Measurements from ENCODE around the gene CALHM4.

Gene CALHM4

DNA sequence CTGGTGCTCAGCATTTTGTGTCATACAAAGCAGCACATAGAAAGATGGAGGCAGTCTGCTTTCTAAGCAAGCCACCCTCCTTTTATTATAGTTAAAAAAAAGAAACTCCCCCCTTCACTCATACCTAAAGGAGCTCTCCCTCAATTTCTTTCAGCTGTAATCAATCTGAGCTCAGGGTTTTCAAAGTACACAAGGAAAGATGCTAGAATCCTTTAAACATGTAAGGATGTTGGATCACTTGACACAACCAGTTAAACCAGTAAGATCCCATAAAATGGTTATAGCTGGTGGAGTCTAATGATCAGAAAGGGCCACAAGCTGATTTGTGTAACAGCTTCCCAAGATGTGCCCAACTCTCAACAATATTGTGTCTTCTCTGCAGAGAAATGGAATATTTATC, at the start of gene CALHM4:
TSS of gene CALHM4 (plus strand) at position 301 of the 400 bp plus-strand sequence. CDS start at position 344, 43 bp downstream.
- no peak for DNase-seq (ENCODE audit: low read depth in 2 of 2)

DNA sequence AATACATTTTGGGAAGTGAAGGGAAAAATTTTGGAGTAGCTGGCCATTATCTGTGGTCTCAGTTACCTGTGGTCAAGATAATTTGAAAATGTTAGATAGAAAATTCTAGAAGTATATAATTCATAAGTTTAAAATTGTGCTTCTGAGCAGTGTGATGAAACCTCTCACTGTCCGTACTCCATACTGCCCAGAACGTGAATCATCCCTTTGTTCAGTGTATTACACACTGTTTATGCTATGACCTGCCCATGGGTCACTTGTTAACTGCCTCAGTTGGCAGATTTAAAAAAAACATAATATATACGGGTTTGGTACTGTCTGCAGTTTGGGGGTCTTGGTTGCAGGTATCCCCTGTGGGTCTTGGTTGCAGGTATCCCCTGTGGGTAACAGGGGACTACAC, 46.2 kb upstream of the CALHM4 start:
- DNase-seq (ENCODE audit: low read depth in 2 of 2) = no peak

- DNase-seq (ENCODE audit: low read depth in 2 of 2) = no peak
These were observed 45.0 kb upstream of the CALHM4 start for GRCh38 chr6:116508527-116508926.

DNA sequence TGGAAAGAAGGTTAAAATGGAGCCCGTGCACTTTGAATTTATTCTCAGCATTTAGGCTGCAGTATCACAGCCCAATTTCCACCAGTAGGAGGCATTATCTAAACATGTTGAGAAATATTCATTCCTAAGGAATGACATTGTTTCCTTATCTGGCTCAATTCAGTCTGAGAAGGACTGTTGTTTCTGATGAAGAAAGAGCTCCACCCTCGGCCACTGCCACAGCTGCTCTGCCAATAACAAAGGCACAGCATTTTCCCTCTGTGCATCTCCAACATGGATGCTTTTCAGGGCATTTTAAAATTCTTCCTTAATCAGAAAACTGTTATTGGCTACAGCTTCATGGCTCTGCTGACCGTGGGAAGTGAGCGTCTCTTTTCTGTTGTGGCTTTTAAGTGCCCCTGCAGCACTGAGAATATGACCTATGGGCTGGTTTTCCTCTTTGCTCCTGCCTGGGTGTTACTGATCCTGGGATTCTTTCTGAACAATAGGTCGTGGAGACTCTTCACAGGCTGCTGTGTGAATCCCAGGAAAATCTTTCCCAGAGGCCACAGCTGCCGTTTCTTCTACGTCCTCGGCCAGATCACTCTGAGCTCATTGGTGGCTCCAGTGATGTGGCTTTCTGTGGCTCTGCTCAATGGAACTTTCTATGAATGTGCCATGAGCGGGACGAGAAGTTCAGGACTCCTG, 42.0 kb upstream of the CALHM4 start, which contains the start of gene CALHM5:
TSS of gene CALHM5 (plus strand) at position 216 of the 687 bp plus-strand sequence. CDS start at position 274, 58 bp downstream.
- DNase-seq (ENCODE audit: low read depth in 2 of 2) = no peak

GRCh38 chr6:116512111-116512559, 41.4 kb upstream of the CALHM4 start:
- DNase-seq (ENCODE audit: low read depth in 2 of 2) = no peak

GRCh38 chr6:116512734-116513133, 40.8 kb upstream of the CALHM4 start:
- no peak for DNase-seq (ENCODE audit: low read depth in 2 of 2)

DNA sequence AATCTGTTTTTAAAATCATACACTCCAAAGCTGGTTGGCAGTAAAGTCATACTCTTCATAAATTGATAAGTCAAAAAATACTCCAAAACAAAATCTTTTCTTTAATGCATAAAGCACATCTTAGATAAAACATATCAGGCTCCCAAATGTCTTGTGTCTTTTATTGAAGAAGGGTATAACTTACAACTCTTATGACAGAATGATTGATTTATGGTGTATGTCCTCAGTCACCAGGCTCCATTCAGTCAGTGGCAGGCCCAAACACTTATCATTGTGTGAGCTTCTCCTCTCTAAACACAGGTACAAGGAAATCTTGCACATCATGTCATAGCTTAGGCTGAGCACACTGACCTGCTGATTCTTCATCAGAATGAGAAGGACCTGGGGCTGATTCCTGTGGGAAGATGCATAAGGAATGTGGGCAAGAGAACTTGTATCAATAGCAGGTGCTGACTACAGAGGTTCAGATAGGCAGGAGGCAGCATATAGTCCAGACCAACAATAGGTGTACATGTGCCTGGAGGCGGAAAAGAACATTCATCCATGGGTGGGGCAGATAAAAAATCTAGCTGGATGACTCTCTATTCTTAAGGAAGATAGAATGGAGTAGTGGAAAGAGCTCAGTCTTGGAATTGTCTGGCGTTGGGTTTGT, 40.2 kb upstream of the CALHM4 start:
- no peak for DNase-seq (ENCODE audit: low read depth in 2 of 2)

GRCh38 chr6:116514111-116514510, 39.4 kb upstream of the CALHM4 start:
- no peak for DNase-seq (ENCODE audit: low read depth in 2 of 2)

GRCh38 chr6:116515141-116515540, 38.4 kb upstream of the CALHM4 start:
- DNase-seq (ENCODE audit: low read depth in 2 of 2) = no peak

GRCh38 chr6:116518621-116519368, 34.8 kb upstream of the CALHM4 start:
- no peak for DNase-seq (ENCODE audit: low read depth in 2 of 2)

DNA sequence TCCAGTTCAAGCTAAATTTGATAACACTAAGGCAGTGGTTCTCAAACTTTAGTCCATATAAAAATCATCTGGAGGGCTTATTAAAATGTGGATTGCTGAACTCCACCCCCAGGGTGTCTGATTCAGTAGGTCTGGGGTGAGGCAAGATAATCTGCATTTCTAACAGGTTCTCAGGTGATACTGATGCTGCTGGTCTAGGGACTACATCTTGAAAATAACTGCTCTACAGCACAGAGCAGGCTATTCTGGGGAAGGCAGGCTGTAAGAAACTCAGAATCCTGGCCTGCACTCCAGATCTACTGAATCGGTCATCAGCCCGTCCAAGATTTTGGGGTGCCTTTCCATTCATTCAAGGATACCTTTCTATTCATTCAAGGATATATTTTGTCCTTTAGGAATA, 30.7 kb upstream of the CALHM4 start:
- no peak for DNase-seq (ENCODE audit: low read depth in 2 of 2)

GRCh38 chr6:116524236-116524635, 29.3 kb upstream of the CALHM4 start:
- DNase-seq (ENCODE audit: low read depth in 2 of 2) = no peak

GRCh38 chr6:116528133-116528532, 25.4 kb upstream of the CALHM4 start:
- no peak for DNase-seq (ENCODE audit: low read depth in 2 of 2)

DNA sequence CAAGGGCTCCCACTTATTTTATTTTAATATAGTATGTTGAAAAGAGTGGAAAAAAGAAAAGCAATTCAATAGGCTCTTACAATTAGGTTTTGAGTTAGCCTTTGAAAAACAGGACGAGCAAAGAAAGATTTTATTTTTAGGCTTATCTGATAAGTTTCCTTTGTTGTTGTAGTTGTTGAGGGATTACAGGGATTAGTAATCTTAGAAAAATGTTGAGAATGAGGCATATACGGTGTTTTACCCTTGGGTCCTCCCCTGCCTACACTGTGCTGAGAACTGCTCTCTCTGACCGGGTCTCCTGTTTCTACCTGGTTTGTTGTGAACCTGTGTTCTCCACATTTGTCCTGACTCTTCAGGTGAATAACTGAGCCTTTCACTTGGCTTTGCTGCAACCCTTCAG, 24.8 kb upstream of the CALHM4 start:
- DNase-seq (ENCODE audit: low read depth in 2 of 2) = no peak

DNA sequence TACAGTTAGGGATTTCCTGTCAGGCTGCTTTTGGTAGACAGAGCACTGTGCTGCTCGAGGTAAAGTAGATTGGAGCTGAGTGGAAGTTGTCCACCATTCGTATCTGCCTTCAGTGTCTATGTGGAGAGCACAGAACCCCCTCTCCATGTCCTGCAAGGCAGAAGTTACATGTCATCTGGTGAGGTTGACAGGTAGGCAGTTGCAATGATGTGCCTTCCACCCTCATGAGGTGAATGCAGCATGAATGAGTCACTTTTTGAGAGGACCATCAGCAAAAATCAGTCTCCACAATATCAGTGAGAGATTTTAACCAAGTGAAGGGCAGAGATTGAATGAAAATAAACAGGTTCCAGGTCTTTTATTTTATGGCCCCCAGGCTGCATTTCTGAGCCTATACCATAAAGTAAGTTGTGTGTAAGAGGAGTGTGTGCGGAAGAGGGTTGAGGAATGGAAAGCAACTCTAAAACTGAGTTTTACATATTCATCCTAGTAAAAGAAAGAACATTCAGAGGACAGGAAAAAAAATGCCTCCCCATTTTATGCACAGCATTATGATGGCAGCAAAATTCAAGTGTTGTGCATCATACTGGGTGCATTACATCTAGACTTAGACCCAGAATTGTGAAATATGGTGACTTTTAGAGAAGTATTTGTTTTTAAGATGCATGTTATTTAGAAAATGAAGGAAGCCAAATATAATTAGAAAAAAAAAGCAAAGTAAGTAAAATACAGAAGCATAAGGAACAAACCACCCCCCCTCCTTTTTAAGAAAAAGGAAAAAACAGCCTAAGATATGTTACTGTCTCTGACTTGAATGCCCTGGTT, 23.9 kb upstream of the CALHM4 start:
- DNase-seq (ENCODE audit: low read depth in 2 of 2) = no peak

DNA sequence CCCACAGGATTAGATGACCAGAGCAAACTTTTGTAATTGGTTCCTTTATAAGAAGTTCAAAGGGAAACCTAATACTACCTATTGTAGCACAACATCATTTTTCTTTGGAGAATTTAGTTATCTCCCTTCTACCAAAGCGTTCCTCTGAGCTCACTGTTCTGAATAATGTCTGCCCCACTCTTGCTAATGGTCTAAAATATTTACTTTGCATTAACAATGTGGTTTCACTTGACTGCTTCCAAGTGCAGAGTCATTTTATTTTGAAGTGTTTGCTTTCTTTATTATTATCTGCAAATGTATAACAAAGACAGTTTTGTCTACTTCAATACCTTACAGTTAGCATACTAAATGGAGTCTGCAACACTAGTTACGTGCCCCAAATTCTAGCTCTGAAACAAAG, 23.1 kb upstream of the CALHM4 start:
- DNase-seq (ENCODE audit: low read depth in 2 of 2) = no peak

GRCh38 chr6:116531675-116532570, 21.6 kb upstream of the CALHM4 start:
- peak; percentile 43 to 45 for DNase-seq (ENCODE audit: low read depth in 2 of 2)

DNA sequence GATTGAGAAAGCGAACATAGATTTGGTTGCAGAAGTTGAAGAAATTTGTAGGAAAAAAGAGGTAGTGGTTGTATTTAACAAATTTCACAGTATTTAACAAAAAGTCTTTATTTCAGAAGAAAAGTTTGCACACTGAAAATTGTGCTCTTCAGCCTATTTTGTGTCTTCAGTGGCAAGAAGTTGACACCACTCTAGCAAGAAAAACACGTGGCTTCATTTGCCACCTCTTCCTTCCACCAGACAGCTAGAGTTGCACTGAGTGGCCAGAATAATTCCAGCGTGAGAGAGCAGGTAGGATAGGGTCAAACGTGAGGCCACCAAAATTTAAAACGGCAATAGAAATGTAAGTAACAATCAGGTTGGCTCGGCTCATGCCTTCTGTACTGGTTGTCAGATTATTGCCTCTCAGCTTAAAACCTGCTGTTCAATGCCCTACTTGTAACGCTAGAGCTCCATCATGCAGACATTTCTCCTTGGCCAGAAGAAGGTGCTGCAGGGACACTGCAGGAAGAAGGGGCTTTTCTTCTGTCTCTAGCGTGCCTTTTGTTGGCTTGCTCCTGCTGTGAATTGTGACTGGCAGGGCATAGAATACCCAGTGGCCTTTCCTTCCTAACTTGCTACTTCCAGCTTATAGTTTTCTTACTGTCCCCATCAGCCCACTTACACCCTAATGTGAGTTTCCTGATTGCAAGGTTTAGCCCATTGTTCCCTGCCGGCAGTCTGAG, 20.2 kb upstream of the CALHM4 start:
- no peak for DNase-seq (ENCODE audit: low read depth in 2 of 2)

GRCh38 chr6:116535109-116535508, 18.4 kb upstream of the CALHM4 start:
- no peak for DNase-seq (ENCODE audit: low read depth in 2 of 2)

- DNase-seq (ENCODE audit: low read depth in 2 of 2) = no peak
These were observed 17.3 kb upstream of the CALHM4 start for GRCh38 chr6:116536216-116536621.
